K562 (cell line): ENCODE measurements around the gene KLHL22. TPM values are rescaled to one million over a fixed set of nuclear protein-coding genes. Genes with fewer than 3 reads are reported as not detected.
A peak's percentile ranks its signal among the peaks of the same experiment; 100 is the strongest.

Experiments used
- ATF4 ChIP-seq: fragments of 450-650 bp; formaldehyde crosslinking; IDR thresholded peaks from 2 replicates; pipeline ENCODE4 v1.4.0; 2022; ENCODE audit warnings: mild to moderate bottlenecking, moderate library complexity
- BDP1 ChIP-seq: IDR thresholded peaks from 3 replicates; pipeline ENCODE4 v1.6.1; 2011; ENCODE audit not compliant: insufficient read length, insufficient read depth
- BRD9 ChIP-seq: fragments of 450-650 bp; IDR thresholded peaks from 2 replicates; pipeline ENCODE4 v1.6.1; 2018; ENCODE audit warnings: low read depth; ENCODE audit not compliant: partially characterized antibody
- FOXM1 ChIP-seq, 2 experiments: fragments of 450-650 bp in 1 of 2; sonication (generic) in 1 of 2; formaldehyde crosslinking in 1 of 2; IDR thresholded peaks; 2 replicates each; pipeline versions ENCODE4 v1.6.1 to v1.9.0; 2017 to 2022; ENCODE audit warnings: low read depth in 2 of 2, mild to moderate bottlenecking in 2 of 2, missing genetic modification reagents in 1 of 2, moderate library complexity in 1 of 2
- GTF2E2 ChIP-seq: fragments of 200-800 bp; sonication (Bioruptor generic); IDR thresholded peaks from 2 replicates; pipeline ENCODE4 v1.6.1; 2016; ENCODE audit warnings: missing genetic modification characterization, missing compliant biosample characterization
- HDGF ChIP-seq: fragments of 450-650 bp; IDR thresholded peaks from 2 replicates; pipeline ENCODE4 v1.6.1; 2016
- MED1 ChIP-seq: sonication (generic); formaldehyde crosslinking; IDR thresholded peaks from 2 replicates; pipeline ENCODE4 v1.8.1; 2023; ENCODE audit warnings: missing genetic modification reagents, borderline replicate concordance
- MTA3 ChIP-seq: fragments of 450-650 bp; formaldehyde crosslinking; IDR thresholded peaks from 2 replicates; pipeline ENCODE4 v1.6.1; 2017; ENCODE audit warnings: mild to moderate bottlenecking, borderline replicate concordance
- NFE2 ChIP-seq: IDR thresholded peaks from 2 replicates; pipeline ENCODE4 v1.6.1; 2014; ENCODE audit warnings: antibody characterized with exemption, low read depth
- NR1H2 ChIP-seq: sonication (generic); formaldehyde crosslinking; IDR thresholded peaks from 2 replicates; pipeline ENCODE4 v1.4.0; 2020; ENCODE audit warnings: mild to moderate bottlenecking, missing genetic modification reagents
- PBX2 ChIP-seq, 2 experiments: IDR thresholded peaks in 1 of 2; conservative IDR thresholded peaks in 1 of 2; 2 replicates each; pipeline ENCODE4 v1.6.1; 2016; ENCODE audit warnings: low read depth in 2 of 2, mild to moderate bottlenecking in 1 of 2, missing compliant biosample characterization in 1 of 2, missing genetic modification characterization in 1 of 2, moderate library complexity in 1 of 2
- RUNX1 ChIP-seq: sonication (generic); IDR thresholded peaks from 2 replicates; pipeline ENCODE4 v1.6.1; 2016; ENCODE audit warnings: antibody characterized with exemption, low read depth
- TARDBP ChIP-seq: fragments of 450-650 bp; IDR thresholded peaks from 2 replicates; pipeline ENCODE4 v1.6.1; 2016
- ZBTB11 ChIP-seq, 3 experiments: fragments of 200-800 bp in 1 of 3; fragments of 250-450 bp in 1 of 3; fragments of 450-650 bp in 1 of 3; sonication (Bioruptor Pico) in 1 of 3; sonication (Bioruptor generic) in 1 of 3; formaldehyde crosslinking in 1 of 3; IDR thresholded peaks; 2 replicates each; pipeline versions ENCODE4 v1.6.1 to v1.8.0; 2016 to 2022; ENCODE audit warnings: mild to moderate bottlenecking in 2 of 3, missing genetic modification characterization in 2 of 3, missing compliant biosample characterization in 1 of 3, moderate library complexity in 1 of 3
- ZHX1 ChIP-seq: fragments of 150-350 bp; conservative IDR thresholded peaks from 2 replicates; pipeline ENCODE4 v1.6.1; 2014; ENCODE audit warnings: low read length
- polyA plus RNA-seq, 8 experiments: library from polyadenylated mRNA; depleted of rRNA in 4 of 8; stranded (reverse) in 5 of 8; unstranded in 3 of 8; fragments of >200 nt; fragmentation: Nextera tagmentation in 2 of 8; fragmentation: Illumina TruSeq in 1 of 8; extraction: Ambion mirVana in 2 of 8; extraction: Trizol in 1 of 8; gene quantifications; 2 replicates each; pipeline versions ENCODE4 v1.2.1 to v1.2.3, GENCODE V29; 2011 to 2014; ENCODE audit warnings: inconsistent platforms in 1 of 8, missing spikeins in 1 of 8
- total RNA-seq, 7 experiments: library from RNA; depleted of rRNA in 6 of 7; stranded (reverse); fragments of >200 nt in 6 of 7; fragmentation: Illumina TruSeq in 2 of 7; extraction: Trizol in 2 of 7; gene quantifications; 2 replicates each; pipeline versions ENCODE4 v1.2.1 to v1.2.3, GENCODE V29; 2011 to 2021; ENCODE audit warnings: low replicate concordance in 1 of 7

KLHL22 gene
- total and polyA plus RNA-seq, 9 of the 15 experiments (the other 6 are each of a cell fraction or from before 2014, with no cell fraction given), result 1.3 to 25.6 (median 15.2) TPM

- TF ChIP-seq ATF4, result no peak
- no peak for TF ChIP-seq ZHX1
- TF ChIP-seq TARDBP, result no peak
- TF ChIP-seq NFE2, result no peak
- no peak for TF ChIP-seq GTF2E2 (tag)
- no peak for TF ChIP-seq FOXM1 (IDR thresholded peaks at IDR 0.05; ENCODE audit: low read depth)
- TF ChIP-seq FOXM1 (CRISPR knock-in tag; IDR thresholded peaks at IDR 0.05; ENCODE audit: low read depth), result peak; percentile 41; the same call in 1 of the 2 replicates
- TF ChIP-seq BRD9, result no peak
- no peak for TF ChIP-seq HDGF
- TF ChIP-seq NR1H2 (CRISPR knock-in tag), result 0 out of 2 replicates have a peak, but pooled peaks have one; percentile 77
- no peak for TF ChIP-seq RUNX1
- no peak for TF ChIP-seq BDP1
- TF ChIP-seq MTA3, result no peak
- TF ChIP-seq PBX2 (CRISPR knock-in tag; IDR thresholded peaks at IDR 0.05; ENCODE audit: low read depth), result 0 out of 2 replicates have a peak, but pooled peaks have one; percentile 5
- no peak for TF ChIP-seq PBX2 (tag; conservative IDR thresholded peaks at IDR 0.05; ENCODE audit: low read depth)
- peak; percentile 90 for TF ChIP-seq MED1 (CRISPR knock-in tag)
- no peak for TF ChIP-seq ZBTB11 (CRISPR knock-in tag; IDR thresholded peaks at IDR 0.05)
Observed at GRCh38 chr22:20439928-20440575, 55.5 kb downstream of the KLHL22 start (continued).
